HG02678 (cell line): ENCODE data around the gene IGFL3.
"Not testable (repeated sequence)": the region's sequence is repeated elsewhere in the genome, so short reads cannot be mapped to it uniquely, and the experiment has no call there.

ENCODE experiments used
- ATAC-seq: cut with Tn5 transposase; IDR thresholded peaks from one replicate; pipeline ENCODE4 v1.9.1; 2021; ENCODE audit warnings: mild to moderate bottlenecking, moderate library complexity; ENCODE audit not compliant: unreplicated experiment

The IGFL3 gene

GRCh38 chr19:46124638-46125115 is at the start of gene IGFL3:
Gene IGFL3 (minus strand): TSS chr19:46124688. CDS start chr19:46124649, 39 bp downstream.
- ATAC-seq, result no peak

GRCh38 chr19:46173886-46174480 is 49.5 kb upstream of the IGFL3 start:
- ATAC-seq, result no peak

- ATAC-seq, result no peak
These were observed 38.2 kb upstream of the IGFL3 start for GRCh38 chr19:46162731-46163130.

GRCh38 chr19:46161642-46162257 is 37.3 kb upstream of the IGFL3 start:
- ATAC-seq, result not testable (repeated sequence)

- no peak for ATAC-seq
These were observed 35.8 kb upstream of the IGFL3 start for GRCh38 chr19:46160233-46160775.

- no peak for ATAC-seq
These were observed 35.1 kb upstream of the IGFL3 start for GRCh38 chr19:46159418-46160232.

- ATAC-seq, result no peak
These were observed 30.7 kb upstream of the IGFL3 start for GRCh38 chr19:46155237-46155636.

- ATAC-seq, result no peak
These were observed 26.1 kb upstream of the IGFL3 start for GRCh38 chr19:46150606-46151005.

GRCh38 chr19:46147791-46148288 is 23.4 kb upstream of the IGFL3 start, which contains the start of gene IGFL2:
Gene IGFL2 (plus strand): TSS chr19:46148238. CDS start chr19:46148279, 41 bp downstream.
- ATAC-seq, result no peak

GRCh38 chr19:46147166-46147740 is 22.8 kb upstream of the IGFL3 start:
- no peak for ATAC-seq

GRCh38 chr19:46144756-46145155 is 20.3 kb upstream of the IGFL3 start:
- ATAC-seq, result no peak

- ATAC-seq, result no peak
These were observed 17.8 kb upstream of the IGFL3 start for GRCh38 chr19:46142294-46142693.

GRCh38 chr19:46141421-46141820 is 16.9 kb upstream of the IGFL3 start:
- ATAC-seq, result no peak

GRCh38 chr19:46137915-46138473 is 13.5 kb upstream of the IGFL3 start:
- ATAC-seq, result no peak

GRCh38 chr19:46134527-46134926 is 10.0 kb upstream of the IGFL3 start:
- no peak for ATAC-seq

- no peak for ATAC-seq
These were observed 9.3 kb upstream of the IGFL3 start for GRCh38 chr19:46133777-46134241.

- ATAC-seq, result no peak
These were observed 8.7 kb upstream of the IGFL3 start for GRCh38 chr19:46133101-46133627.

- ATAC-seq, result no peak
These were observed 8.1 kb upstream of the IGFL3 start for GRCh38 chr19:46132508-46133100.

GRCh38 chr19:46131485-46132143 is 7.1 kb upstream of the IGFL3 start:
- ATAC-seq, result no peak
